ENCODE data around the gene KAT8. TPM values are rescaled to one million over a fixed set of nuclear protein-coding genes. Genes with fewer than 3 reads are reported as not detected.
"Not testable (repeated sequence)": the region's sequence is repeated elsewhere in the genome, so short reads cannot be mapped to it uniquely, and the experiment has no call there.

Gene KAT8
- total RNA-seq, 1 experiment from 2014 or later, result 66.6 TPM

- Mint-ChIP-seq H3K4me3 (ENCODE audit: low read depth, unreplicated experiment) (peak within 1 kb of the TSS; percentile 93), H3K27ac (ENCODE audit: unreplicated experiment) (peak within 1 kb of the TSS; percentile 6), H3K27me3 (ENCODE audit: unreplicated experiment) (no peaks in the 10 kb centered on the region), H3K36me3 (ENCODE audit: insufficient read depth, unreplicated experiment) (peaks cover 72% of the 10 kb centered on the region), H3K9me3 (ENCODE audit: low read depth, unreplicated experiment) (no peaks in the 10 kb centered on the region), H3K4me1 (ENCODE audit: low read depth, unreplicated experiment) (peaks cover 74% of the 10 kb centered on the region)
- no TSS peak for BruUV-seq (replicated peaks)
- no peak for TF ChIP-seq CTCF (IDR thresholded peaks at IDR 0.05; ENCODE audit: unreplicated experiment)
- CTCF ChIA-PET, result interaction anchor here (0.6 to 3.8 kb wide), 5 partner anchors 18 to 186 kb away, joined by 3 to 18 read pairs (median 3); partner anchors contain the start of genes HSD3B7 and KAT8
- intact Hi-C loops (cut with micrococcal nuclease; ENCODE audit: unreplicated experiment), result loop anchor here (2.0 kb wide), 1 partner anchor 19 kb away; the partner anchor contains the start of gene KAT8
- peak; percentile 91 for DNase-seq
Observed at GRCh38 chr16:31135535-31136286, 18.2 kb downstream of the KAT8 start, which contains the start of gene PRSS8. PRSS8 (minus strand) TSS chr16:31135727; CDS start chr16:31135498, 229 bp downstream.

DNA sequence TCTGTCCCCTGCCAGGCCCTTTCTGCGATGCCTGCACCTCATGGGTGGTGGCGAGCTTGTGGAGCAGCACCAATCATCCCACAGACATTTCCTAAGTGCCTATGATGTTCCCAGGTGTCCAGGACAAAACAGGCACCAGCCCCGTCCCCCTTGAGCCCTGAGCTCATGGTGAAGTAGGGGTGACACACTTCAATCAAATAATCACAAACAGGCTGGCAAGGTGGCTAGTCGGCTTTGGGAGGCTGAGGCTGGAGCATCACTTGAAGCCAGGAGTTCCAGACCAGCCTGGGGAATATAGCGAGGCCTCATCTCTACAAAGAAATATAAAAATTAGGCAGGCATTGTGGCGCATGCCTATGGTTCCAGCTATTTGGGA lies 18.8 kb downstream of the KAT8 start:
- Mint-ChIP-seq H3K4me1 (ENCODE audit: low read depth, unreplicated experiment) (peaks cover 74% of the 10 kb centered on the region), H3K27ac (ENCODE audit: unreplicated experiment) (peak overlapping the region; percentile 6), H3K4me3 (ENCODE audit: low read depth, unreplicated experiment) (peak overlapping the region; percentile 93), H3K9me3 (ENCODE audit: low read depth, unreplicated experiment) (no peaks in the 10 kb centered on the region), H3K36me3 (ENCODE audit: insufficient read depth, unreplicated experiment) (peaks cover 69% of the 10 kb centered on the region), H3K27me3 (ENCODE audit: unreplicated experiment) (no peaks in the 10 kb centered on the region)
- CTCF ChIA-PET, result interaction anchor here (1.0 to 3.8 kb wide), 2 partner anchors 19 to 43 kb away, joined by 3 to 18 read pairs; partner anchors contain the start of gene KAT8
- intact Hi-C loops (cut with micrococcal nuclease; ENCODE audit: unreplicated experiment), result no loop called here
- no peak for TF ChIP-seq CTCF (IDR thresholded peaks at IDR 0.05; ENCODE audit: unreplicated experiment)
- DNase-seq, result no peak
- no TSS peak for BruUV-seq (replicated peaks)

DNA sequence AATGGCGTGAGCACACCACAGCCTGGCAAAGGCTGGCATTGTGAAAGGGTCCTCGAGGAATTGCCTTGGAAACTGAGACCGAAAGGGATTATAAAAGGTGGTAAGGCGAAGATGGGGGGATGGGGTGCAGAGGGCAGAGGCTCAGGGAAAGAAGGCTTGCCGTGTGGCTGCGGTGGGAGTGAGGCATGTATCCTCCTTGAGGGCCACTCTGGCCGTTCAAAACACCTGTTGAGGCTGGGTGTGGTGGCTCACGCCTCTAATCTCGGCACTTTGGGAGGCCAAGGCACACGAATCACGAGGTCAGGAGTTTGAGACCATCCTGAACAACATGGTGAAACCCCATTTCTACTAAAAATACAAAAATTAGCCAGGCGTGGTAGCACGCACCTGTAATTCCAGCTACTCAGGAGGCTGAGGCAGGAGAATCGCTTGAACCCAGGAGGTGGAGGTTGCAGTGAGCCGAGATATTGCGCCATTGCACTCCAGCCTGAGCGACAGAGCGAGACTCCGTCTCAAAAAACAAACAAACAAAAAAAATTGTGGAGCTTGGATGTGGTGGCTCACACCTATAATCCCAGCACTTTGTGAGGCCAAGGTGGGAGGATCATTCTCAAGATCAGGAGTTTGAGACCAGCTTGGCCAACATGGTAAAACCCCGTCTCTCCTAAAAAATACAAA lies 19.5 kb downstream of the KAT8 start:
- H3K9me3 Mint-ChIP-seq (ENCODE audit: low read depth, unreplicated experiment); H3K27ac Mint-ChIP-seq (ENCODE audit: unreplicated experiment); intact Hi-C loops (cut with micrococcal nuclease; ENCODE audit: unreplicated experiment); DNase-seq; BruUV-seq (replicated peaks); H3K4me3 Mint-ChIP-seq (ENCODE audit: low read depth, unreplicated experiment); H3K27me3 Mint-ChIP-seq (ENCODE audit: unreplicated experiment); CTCF ChIA-PET: not testable (repeated sequence)
- Mint-ChIP-seq H3K36me3 (ENCODE audit: insufficient read depth, unreplicated experiment) (peaks cover 69% of the 10 kb centered on the region), H3K4me1 (ENCODE audit: low read depth, unreplicated experiment) (peaks cover 76% of the 10 kb centered on the region)

DNA sequence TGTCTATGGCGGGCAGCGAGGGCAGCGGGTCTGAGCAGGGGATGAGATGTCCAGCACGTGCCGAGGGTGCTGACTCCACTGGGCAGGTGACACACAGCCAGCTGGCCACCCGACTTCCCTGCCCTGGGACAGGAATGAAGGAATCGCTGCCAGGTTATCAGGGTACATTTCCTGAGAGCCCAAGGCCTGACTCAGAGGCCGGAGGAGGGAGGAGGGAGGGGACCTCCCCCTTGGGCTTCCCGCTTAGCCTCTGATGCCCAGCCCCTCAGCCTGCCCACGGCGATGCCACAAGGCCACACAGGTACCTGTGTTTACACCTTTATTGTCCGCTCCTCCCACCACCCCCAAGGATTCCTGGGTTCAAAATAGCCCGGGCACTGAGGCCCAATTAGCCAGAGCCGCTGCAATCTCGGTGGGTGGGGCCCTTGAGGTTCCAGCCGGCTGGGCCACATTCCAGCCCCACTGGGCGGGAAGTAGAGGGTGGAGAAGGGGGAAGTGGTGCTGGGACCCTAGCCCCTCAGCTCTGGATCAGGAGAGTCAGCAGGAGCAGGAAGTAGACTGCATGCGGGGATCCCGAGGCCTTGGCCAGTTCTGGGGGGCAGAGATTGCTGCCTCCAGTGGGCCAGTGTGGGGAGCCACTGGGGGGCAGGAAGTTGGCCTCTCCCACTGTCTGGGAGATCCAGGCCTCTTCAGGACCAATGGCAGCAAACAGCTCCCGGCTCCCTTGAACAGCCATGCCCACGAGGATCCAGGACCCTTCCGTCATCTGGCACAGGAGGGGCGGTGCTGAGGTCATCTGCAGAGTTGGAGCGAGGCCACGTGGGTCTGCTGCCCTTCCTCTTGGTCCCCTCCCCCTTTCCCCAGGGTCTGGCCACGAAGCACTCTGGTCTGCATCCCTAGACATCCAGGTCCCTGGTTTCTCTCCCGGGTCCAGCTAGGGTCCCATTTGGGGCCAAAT lies 21.4 kb downstream of the KAT8 start:
- peak; percentile 97 for DNase-seq
- Mint-ChIP-seq H3K36me3 (ENCODE audit: insufficient read depth, unreplicated experiment) (peaks cover 67% of the 10 kb centered on the region), H3K4me3 (ENCODE audit: low read depth, unreplicated experiment) (peak overlapping the region; percentile 38), H3K27me3 (ENCODE audit: unreplicated experiment) (no peaks in the 10 kb centered on the region), H3K9me3 (ENCODE audit: low read depth, unreplicated experiment) (no peaks in the 10 kb centered on the region), H3K27ac (ENCODE audit: unreplicated experiment) (peak overlapping the region; percentile 71), H3K4me1 (ENCODE audit: low read depth, unreplicated experiment) (peaks cover 59% of the 10 kb centered on the region)
- no peak for TF ChIP-seq CTCF (IDR thresholded peaks at IDR 0.05; ENCODE audit: unreplicated experiment)
- BruUV-seq (replicated peaks), result no TSS peak
- intact Hi-C loops (cut with micrococcal nuclease; ENCODE audit: unreplicated experiment), result no loop called here
- CTCF ChIA-PET, result interaction anchor here (0.5 to 1.4 kb wide), 8 partner anchors 8 to 1405 kb away, joined by 3 to 7 read pairs (median 3); partner anchors contain the start of genes HSD3B7 and KAT8

GRCh38 chr16:31141071-31141469 lies 23.6 kb downstream of the KAT8 start:
- not testable (repeated sequence) for DNase-seq; BruUV-seq (replicated peaks); H3K27me3 Mint-ChIP-seq (ENCODE audit: unreplicated experiment); H3K9me3 Mint-ChIP-seq (ENCODE audit: low read depth, unreplicated experiment)
- peak overlapping the region; percentile 75 for H3K27ac Mint-ChIP-seq (ENCODE audit: unreplicated experiment)
- peak overlapping the region; percentile 59 for H3K4me3 Mint-ChIP-seq (ENCODE audit: low read depth, unreplicated experiment)
- H3K36me3 Mint-ChIP-seq (ENCODE audit: insufficient read depth, unreplicated experiment), result peaks cover 45% of the 10 kb centered on the region
- CTCF ChIA-PET, result interaction anchor here (1.4 to 3.8 kb wide), 3 partner anchors 11 to 156 kb away, joined by 4 to 38 read pairs (median 22); partner anchors contain the start of gene HSD3B7
- intact Hi-C loops (cut with micrococcal nuclease; ENCODE audit: unreplicated experiment), result loop anchor here (5.0 kb wide), 1 partner anchor 69 kb away; the partner anchor contains the start of genes ZNF646 and ZNF668
- peaks cover 53% of the 10 kb centered on the region for H3K4me1 Mint-ChIP-seq (ENCODE audit: low read depth, unreplicated experiment)

All from Calu3 (cell line).